NT2/D1 (cell line): Measurements from ENCODE around the gene PFKFB3.
A peak's percentile ranks its signal among the peaks of the same experiment; 100 is the strongest.

Source experiments
- DNase-seq: peaks from one replicate; pipeline ENCODE4 v3.0.0-alpha.2; 2011; ENCODE audit warnings: low read depth, low spot score
- H3K27me3 ChIP-seq: 2 replicates; pipeline ENCODE4 v1.6.0; 2011; ENCODE audit warnings: mild to moderate bottlenecking; ENCODE audit not compliant: insufficient read length, insufficient read depth
- H3K36me3 ChIP-seq: 2 replicates; pipeline ENCODE4 v1.6.1; 2011; ENCODE audit warnings: mild to moderate bottlenecking, low read length, mixed read lengths; ENCODE audit not compliant: insufficient read depth, insufficient read length
- H3K4me1 ChIP-seq: 2 replicates; pipeline ENCODE4 v1.5.1; 2011; ENCODE audit not compliant: insufficient read depth, insufficient read length
- H3K4me3 ChIP-seq: 2 replicates; pipeline ENCODE4 v1.5.1; 2011; ENCODE audit warnings: low read depth; ENCODE audit not compliant: insufficient read length
- H3K9ac ChIP-seq: 2 replicates; pipeline ENCODE4 v1.6.0; 2011; ENCODE audit warnings: low read depth; ENCODE audit not compliant: insufficient read length
- H3K9me3 ChIP-seq: 2 replicates; pipeline ENCODE4 v1.5.1; 2011; ENCODE audit warnings: mild to moderate bottlenecking, low read length; ENCODE audit not compliant: insufficient read depth
- SUZ12 ChIP-seq: IDR thresholded peaks from 2 replicates; pipeline ENCODE4 v1.6.1; 2011; ENCODE audit not compliant: insufficient read length, insufficient read depth; ENCODE audit errors: extremely low read depth
- YY1 ChIP-seq: IDR thresholded peaks from 2 replicates; pipeline ENCODE4 v1.6.1; 2011; ENCODE audit not compliant: insufficient read length, insufficient read depth
- ZNF274 ChIP-seq: IDR thresholded peaks from 2 replicates; pipeline ENCODE4 v1.6.1; 2011; ENCODE audit warnings: mild to moderate bottlenecking, low read depth, low read length

PFKFB3 gene

GRCh38 chr10:6198171-6198570, 4.6 kb upstream of the PFKFB3 start:
- Histone ChIP-seq H3K4me1 (peaks cover 5% of the 10 kb centered on the region), H3K9me3 (no peaks in the 10 kb centered on the region), H3K27me3 (peaks cover 36% of the 10 kb centered on the region), H3K9ac (no peak overlapping the region), H3K4me3 (no peak overlapping the region), H3K36me3 (peaks cover 3% of the 10 kb centered on the region)
- DNase-seq, result no peak
- TF ChIP-seq YY1 (no peak), ZNF274 (no peak), SUZ12 (no peak)

DNA sequence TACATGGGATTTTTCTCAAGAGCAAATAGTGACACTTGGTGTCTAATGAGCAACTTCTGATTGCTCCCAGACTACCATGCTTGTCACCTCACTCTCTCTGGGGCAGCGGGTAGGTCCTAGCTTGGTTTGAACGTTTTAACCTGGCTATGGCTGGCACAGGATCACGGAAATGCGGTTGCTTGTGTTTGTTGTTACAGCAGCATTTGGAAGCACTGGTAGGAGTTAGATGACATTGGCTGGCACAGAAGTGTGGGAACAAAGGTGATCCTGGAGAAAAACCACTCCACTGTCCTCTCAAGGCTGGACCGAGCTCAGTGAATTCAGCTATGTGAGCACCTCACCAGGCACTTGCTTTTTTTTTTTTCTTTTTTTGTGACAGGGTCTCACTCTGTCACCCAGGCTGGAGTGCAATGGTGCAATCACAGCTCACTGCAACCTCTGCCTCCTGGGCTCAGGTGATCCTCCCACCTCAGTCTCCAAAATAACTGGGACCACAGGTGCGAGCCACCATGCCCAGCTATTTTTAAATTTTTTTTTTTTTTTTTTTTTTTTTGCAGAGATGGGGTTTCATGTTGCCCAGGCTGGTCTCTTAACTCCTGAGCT, 3.5 kb upstream of the PFKFB3 start:
- H3K4me1 ChIP-seq, result peaks cover 5% of the 10 kb centered on the region
- H3K36me3 ChIP-seq, result peaks cover 3% of the 10 kb centered on the region
- TF ChIP-seq SUZ12 (no peak), ZNF274 (no peak), YY1 (no peak)
- DNase-seq, result no peak
- H3K4me3 ChIP-seq, result no peak overlapping the region
- H3K27me3 ChIP-seq, result peaks cover 36% of the 10 kb centered on the region
- no peak overlapping the region for H3K9ac ChIP-seq
- H3K9me3 ChIP-seq, result no peaks in the 10 kb centered on the region

DNA sequence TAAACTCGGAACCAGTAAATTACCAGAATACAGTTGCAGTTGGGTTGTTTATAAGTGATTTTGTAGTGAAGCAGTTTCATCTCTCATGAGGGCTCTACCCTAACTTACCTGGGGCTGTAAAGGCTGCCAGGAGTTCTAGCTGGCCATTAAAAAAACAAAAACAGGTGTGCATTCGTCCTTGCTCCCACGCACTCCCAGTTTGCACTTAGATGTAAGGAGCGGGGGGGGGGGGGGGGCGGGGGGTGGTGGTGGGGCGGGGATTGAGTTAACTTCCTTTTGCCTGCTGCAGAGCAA, 2.3 kb upstream of the PFKFB3 start:
- H3K9me3 ChIP-seq, result no peaks in the 10 kb centered on the region
- peak overlapping the region; percentile 40 for H3K4me3 ChIP-seq
- no peak overlapping the region for H3K9ac ChIP-seq
- H3K36me3 ChIP-seq, result peaks cover 9% of the 10 kb centered on the region
- peaks cover 5% of the 10 kb centered on the region for H3K4me1 ChIP-seq
- TF ChIP-seq ZNF274, result no peak
- no peak for TF ChIP-seq YY1
- no peak for TF ChIP-seq SUZ12
- peaks cover 36% of the 10 kb centered on the region for H3K27me3 ChIP-seq
- DNase-seq, result no peak

DNA sequence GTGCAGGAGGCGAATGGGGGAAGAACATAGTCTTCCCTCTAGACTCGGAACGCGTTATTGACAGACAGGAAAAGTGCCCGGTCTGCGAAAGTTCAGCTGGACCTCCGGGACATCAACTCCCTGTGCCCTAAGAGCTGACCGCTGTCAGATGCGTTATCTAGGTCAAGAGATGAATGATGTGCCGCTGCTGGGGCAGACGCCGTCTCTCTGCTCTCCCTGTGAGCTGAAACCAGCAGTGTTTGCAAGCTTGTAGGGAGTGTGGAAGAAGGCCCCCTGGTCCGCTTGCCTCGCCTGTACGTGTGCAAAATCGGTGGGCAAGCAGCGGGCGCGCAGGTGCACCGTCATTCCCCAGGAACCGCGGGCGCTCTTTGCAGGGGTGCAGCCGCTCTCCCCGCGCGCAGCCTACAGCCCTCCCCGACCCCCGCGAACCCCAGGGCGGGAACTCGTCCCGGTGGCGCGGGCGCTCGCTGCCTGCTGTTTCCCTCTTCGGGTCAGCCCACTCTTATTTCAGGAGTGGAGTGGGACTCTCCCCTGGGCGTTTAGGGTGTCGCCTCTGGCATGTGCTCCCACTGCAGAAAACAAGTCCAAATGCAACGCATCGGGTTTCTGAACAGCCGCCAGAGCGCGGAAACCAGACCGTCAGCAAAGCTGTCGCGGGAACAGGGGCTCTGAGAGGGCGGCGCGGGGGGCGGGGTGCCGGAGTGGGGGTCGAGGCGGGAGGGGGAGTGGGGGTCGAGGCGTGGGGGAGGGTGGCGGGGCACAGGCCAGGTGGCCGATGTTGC, 1.8 kb upstream of the PFKFB3 start:
- Histone ChIP-seq H3K4me1 (peaks cover 5% of the 10 kb centered on the region), H3K9me3 (no peaks in the 10 kb centered on the region), H3K27me3 (peaks cover 36% of the 10 kb centered on the region), H3K4me3 (peak overlapping the region; percentile 40), H3K9ac (peak overlapping the region; percentile 70), H3K36me3 (peaks cover 6% of the 10 kb centered on the region)
- peak; percentile 21 for TF ChIP-seq SUZ12
- no peak for TF ChIP-seq ZNF274
- no peak for DNase-seq

GRCh38 chr10:6201516-6201975, 1.2 kb upstream of the PFKFB3 start:
- Histone ChIP-seq H3K27me3 (peaks cover 36% of the 10 kb centered on the region), H3K9ac (peak overlapping the region; percentile 59), H3K4me1 (peaks cover 5% of the 10 kb centered on the region)

GRCh38 chr10:6202098-6202683, 541 bp upstream of the PFKFB3 start:
- Histone ChIP-seq H3K36me3 (peaks cover 6% of the 10 kb centered on the region), H3K9ac (peak overlapping the region; percentile 74), H3K9me3 (no peaks in the 10 kb centered on the region), H3K4me3 (peak overlapping the region; percentile 29), H3K4me1 (peaks cover 5% of the 10 kb centered on the region), H3K27me3 (peaks cover 36% of the 10 kb centered on the region)
- TF ChIP-seq YY1, result no peak
- no peak for TF ChIP-seq ZNF274
- no peak for TF ChIP-seq SUZ12
- DNase-seq, result no peak

More at GRCh38 chr10:6201516-6201975, 1.2 kb upstream of the PFKFB3 start:
- DNase-seq, result no peak
- Histone ChIP-seq H3K36me3 (peaks cover 6% of the 10 kb centered on the region), H3K4me3 (peak overlapping the region; percentile 29), H3K9me3 (no peaks in the 10 kb centered on the region)
- TF ChIP-seq SUZ12 (peak; percentile 10), ZNF274 (no peak)
